K562 (cell line): Measurements from ENCODE around the gene SH3BGRL3. TPM values are rescaled to one million over a fixed set of nuclear protein-coding genes. Genes with fewer than 3 reads are reported as not detected.

Source experiments
- ATAC-seq: fragments of 200-7000 bp; cut with Tn5 transposase; 3 replicates; pipeline ENCODE4 v1.9.1; 2020; ENCODE audit warnings: moderate library complexity
- BruUV-seq: library from RNA; stranded (reverse); fragments of 400-500 nt; replicated peaks from 2 replicates; lab custom pipeline; 2021; lab: Mats Ljungman, UMichigan
- CTCF ChIA-PET: fragments of 300-600 bp; formaldehyde crosslinking; extraction: SDS; loops from one replicate; lab custom pipeline; 2021; ENCODE audit warnings: low intra/inter-chr PET ratio; lab: Yijun Ruan, JAX
- POLR2A ChIA-PET: fragments of 300-600, 350-650 bp; sonication (Branson Sonifier 250); formaldehyde crosslinking; extraction: SDS; loops from one replicate; lab custom pipeline; 2021; ENCODE audit warnings: antibody characterized with exemption, inconsistent platforms; lab: Yijun Ruan, JAX
- DNase-seq, 4 experiments: peaks; one replicate each; pipeline versions ENCODE4 v3.0.0 to v3.0.0-alpha.2; 2011 to 2018; ENCODE audit warnings: low spot score in 3 of 4, mixed read lengths in 3 of 4; ENCODE audit errors: extremely low read depth in 1 of 4
- FAIRE-seq: peaks from 2 replicates; lab custom pipeline; 2011; peaks lifted over from hg19 to GRCh38; lab: Jason Lieb, UNC
- H2AFZ ChIP-seq: 2 replicates; pipeline ENCODE4 v1.6.0; 2011; ENCODE audit warnings: low read depth, low read length, control low read depth, inconsistent platforms
- H3K27ac ChIP-seq: fragments of 200-600 bp; 3 replicates; pipeline ENCODE4 v1.8.0; 2011; ENCODE audit warnings: low read depth, mild to moderate bottlenecking, control low read depth, inconsistent platforms, low read length, moderate library complexity, mixed read lengths; ENCODE audit errors: extremely low read depth
- H3K27me3 ChIP-seq, 2 experiments: fragments of 300-600 bp in 1 of 2; 2 replicates in 1 of 2; 3 replicates in 1 of 2; pipeline versions ENCODE4 v1.6.0 to v1.8.0; 2011; ENCODE audit warnings: inconsistent platforms in 2 of 2, low read length in 2 of 2, mild to moderate bottlenecking in 1 of 2, mixed read lengths in 1 of 2, moderate library complexity in 1 of 2; ENCODE audit not compliant: control insufficient read depth in 2 of 2, insufficient read depth in 2 of 2
- H3K36me3 ChIP-seq: fragments of 300-600 bp; 3 replicates; pipeline ENCODE4 v1.8.0; 2011; ENCODE audit warnings: mild to moderate bottlenecking, low read length, inconsistent platforms; ENCODE audit not compliant: control insufficient read depth, insufficient read depth
- H3K4me1 ChIP-seq, 2 experiments: fragments of 200-600 bp in 1 of 2; replicated peaks in 1 of 2; 2 replicates in 1 of 2; 3 replicates in 1 of 2; pipeline versions ENCODE4 v1.5.1 to v1.8.0; 2011; ENCODE audit warnings: inconsistent platforms in 2 of 2, low read length in 2 of 2, mild to moderate bottlenecking in 1 of 2, mixed read lengths in 1 of 2, moderate library complexity in 1 of 2; ENCODE audit not compliant: control insufficient read depth in 2 of 2, insufficient read depth in 2 of 2
- H3K4me2 ChIP-seq: 2 replicates; pipeline ENCODE4 v1.6.1; 2011; ENCODE audit warnings: low read length, control low read depth, inconsistent platforms, mixed read lengths; ENCODE audit not compliant: insufficient read depth
- H3K4me3 ChIP-seq: fragments of 200-600 bp; sonication (generic), shearing (Covaris generic); 2 replicates; pipeline ENCODE4 v1.5.1; 2016; ENCODE audit warnings: control low read depth, inconsistent platforms
- H3K79me2 ChIP-seq: fragments of 200-600 bp; 3 replicates; pipeline ENCODE4 v1.8.0; 2011; ENCODE audit warnings: low read length, inconsistent platforms; ENCODE audit not compliant: control insufficient read depth, insufficient read depth
- H3K9ac ChIP-seq, 2 experiments: 2 replicates each; pipeline versions ENCODE4 v1.6.0 to v1.6.1; 2011; ENCODE audit warnings: low read depth in 2 of 2, low read length in 2 of 2, control low read depth in 1 of 2, inconsistent platforms in 1 of 2, mild to moderate bottlenecking in 1 of 2, mixed read lengths in 1 of 2; ENCODE audit not compliant: insufficient read depth in 1 of 2
- H3K9me1 ChIP-seq: one replicate; pipeline ENCODE4 v1.6.0; 2011; ENCODE audit warnings: inconsistent platforms, mild to moderate bottlenecking, low read length, moderate library complexity; ENCODE audit not compliant: control insufficient read depth, insufficient read depth
- H3K9me3 ChIP-seq: replicated peaks from 2 replicates; pipeline ENCODE4 v1.5.1; 2011; ENCODE audit warnings: low read depth, low read length, inconsistent platforms; ENCODE audit not compliant: control insufficient read depth, insufficient read depth
- H4K20me1 ChIP-seq: replicated peaks from 2 replicates; pipeline ENCODE4 v1.6.1; 2011; ENCODE audit warnings: low read length, inconsistent platforms, mixed read lengths; ENCODE audit not compliant: control insufficient read depth, insufficient read depth
- CEBPG ChIP-seq, 3 experiments: fragments of 200-800 bp in 1 of 3; sonication (Bioruptor generic) in 1 of 3; sonication (generic) in 1 of 3; formaldehyde crosslinking in 1 of 3; IDR thresholded peaks in 2 of 3; conservative IDR thresholded peaks in 1 of 3; 2 replicates each; pipeline versions ENCODE4 v1.6.1 to v1.8.0; 2016 to 2022; ENCODE audit warnings: missing compliant biosample characterization in 2 of 3, missing genetic modification characterization in 2 of 3, mild to moderate bottlenecking in 1 of 3, missing genetic modification reagents in 1 of 3
- CREB1 ChIP-seq, 2 experiments: sonication (generic) in 1 of 2; formaldehyde crosslinking in 1 of 2; IDR thresholded peaks; 2 replicates each; pipeline versions ENCODE4 v1.6.1 to v1.8.0; 2012 to 2022; ENCODE audit warnings: inconsistent platforms in 1 of 2, mild to moderate bottlenecking in 1 of 2, missing genetic modification reagents in 1 of 2, moderate library complexity in 1 of 2
- KDM1A ChIP-seq, 2 experiments: fragments of 450-650 bp; IDR thresholded peaks; 2 replicates each; pipeline ENCODE4 v1.6.1; 2016; ENCODE audit warnings: mild to moderate bottlenecking in 2 of 2
- MAX ChIP-seq: sonication (generic); formaldehyde crosslinking; IDR thresholded peaks from 2 replicates; pipeline ENCODE4 v1.9.0; 2022; ENCODE audit warnings: mild to moderate bottlenecking, missing genetic modification reagents
- POLR2G ChIP-seq: fragments of 200-400 bp; formaldehyde crosslinking; IDR thresholded peaks from 2 replicates; pipeline ENCODE4 v1.6.1; 2017; ENCODE audit warnings: low read depth, mild to moderate bottlenecking, antibody characterized with exemption, low read length, moderate library complexity
- ZNF143 ChIP-seq: sonication (generic); formaldehyde crosslinking; IDR thresholded peaks from 2 replicates; pipeline ENCODE4 v1.9.0; 2022; ENCODE audit warnings: mild to moderate bottlenecking, missing genetic modification reagents
- ZNF583 ChIP-seq: fragments of 250-450 bp; sonication (Bioruptor Pico); IDR thresholded peaks from 2 replicates; pipeline ENCODE4 v1.4.0; 2020
- WGBS: fragments of 100-300 bp; shearing (Covaris generic); methylation state at CpG from one replicate; pipeline ENCODE4 v1.1.6; 2016; ENCODE audit warnings: low coverage, mixed read lengths; ENCODE audit not compliant: insufficient coverage; ENCODE audit errors: missing lambda C conversion rate; 5-methylcytosine and 5-hydroxymethylcytosine counted together
- in situ Hi-C: fragments of 300-500 bp; cut with MboI; formaldehyde crosslinking; loops from 4 replicates; pipeline ENCODE4 v1.15.0; 2018; ENCODE audit warnings: inconsistent platforms, mixed read lengths
- intact Hi-C: fragments of 100-400 bp; cut with micrococcal nuclease; formaldehyde crosslinking; loops from 2 replicates; pipeline ENCODE4 v1.14.2; 2022
- polyA plus RNA-seq, 8 experiments: library from polyadenylated mRNA; depleted of rRNA in 4 of 8; stranded (reverse) in 5 of 8; unstranded in 3 of 8; fragments of >200 nt; fragmentation: Nextera tagmentation in 2 of 8; fragmentation: Illumina TruSeq in 1 of 8; extraction: Ambion mirVana in 2 of 8; extraction: Trizol in 1 of 8; gene quantifications; 2 replicates each; pipeline versions ENCODE4 v1.2.1 to v1.2.3, GENCODE V29; 2011 to 2014; ENCODE audit warnings: inconsistent platforms in 1 of 8, missing spikeins in 1 of 8
- total RNA-seq, 7 experiments: library from RNA; depleted of rRNA in 6 of 7; stranded (reverse); fragments of >200 nt in 6 of 7; fragmentation: Illumina TruSeq in 2 of 7; extraction: Trizol in 2 of 7; gene quantifications; 2 replicates each; pipeline versions ENCODE4 v1.2.1 to v1.2.3, GENCODE V29; 2011 to 2021; ENCODE audit warnings: low replicate concordance in 1 of 7
- TF ChIP-seq, protein P1 (sequence below): sonication (generic); formaldehyde crosslinking; IDR thresholded peaks from 2 replicates; pipeline ENCODE4 v1.9.0; 2022; ENCODE audit warnings: mild to moderate bottlenecking, missing genetic modification reagents

The SH3BGRL3 gene
- total and polyA plus RNA-seq, 9 of the 15 experiments (the other 6 are each of a cell fraction or from before 2014, with no cell fraction given): 30.3 to 140 (median 54.2) TPM

DNA sequence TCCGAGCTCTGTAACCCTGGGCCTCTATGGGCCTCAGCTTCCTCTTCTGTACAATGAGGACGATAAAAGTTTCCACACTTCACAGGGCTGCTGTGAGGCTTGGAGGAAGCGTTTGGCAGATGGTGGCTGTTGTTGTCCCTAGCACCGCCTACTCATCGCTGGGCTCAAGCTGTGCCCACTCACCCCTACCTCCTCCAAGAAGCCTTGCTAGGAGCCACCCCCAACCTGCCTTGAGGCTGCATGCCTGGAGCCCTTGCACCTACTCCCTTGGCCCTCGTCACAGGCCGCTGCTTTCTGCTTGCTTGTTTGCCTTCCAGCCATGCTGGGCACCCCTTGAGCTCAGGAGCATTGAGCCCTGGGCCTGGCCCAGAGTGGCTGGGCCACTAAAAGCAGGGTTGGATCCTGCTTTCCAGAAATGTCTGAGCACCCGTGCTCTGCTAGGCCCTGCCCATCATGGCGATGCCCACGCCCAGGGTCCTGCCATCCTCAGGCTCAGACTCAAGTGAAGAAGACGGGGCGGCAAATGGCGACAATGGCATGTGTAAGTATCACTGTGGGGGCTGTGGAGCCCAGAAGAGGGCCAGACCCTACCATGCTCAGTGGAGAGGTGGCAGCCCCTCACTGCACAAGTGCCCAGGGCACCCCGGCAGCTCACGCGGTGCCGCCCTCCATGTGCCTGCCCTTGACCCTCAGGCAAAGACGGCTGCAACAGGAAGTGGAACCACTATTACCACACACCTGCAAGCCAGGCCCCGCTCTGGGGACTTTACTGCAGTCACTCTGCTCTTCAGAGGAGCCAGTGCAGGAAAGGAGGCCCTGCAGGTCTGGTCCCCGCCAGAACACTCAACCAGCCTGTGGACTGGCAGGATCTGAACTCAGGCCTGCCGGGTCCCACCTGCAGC is 9.5 kb downstream of the SH3BGRL3 start:
- in situ Hi-C loops (loop anchor here (5.0 kb wide), 1 partner anchor 33 kb away; no protein-coding TSS in a partner anchor), intact Hi-C loops (no loop called here)
- WGBS: 90% methylated on average over 20 of the region's 21 CpGs
- peaks cover 5% of the 10 kb centered on the region; the same call in 1 of the 3 replicates for H3K36me3 ChIP-seq
- peaks cover 54 to 71% of the 10 kb centered on the region in 2 experiments for H3K4me1 ChIP-seq
- TF ChIP-seq ZNF583 (CRISPR knock-in tag) (no peak), MAX (peak; percentile 11; the same call in 1 of the 2 replicates), ZNF143 (0 out of 2 replicates have a peak, but pooled peaks have one; percentile 33), POLR2G (0 out of 2 replicates have a peak, but pooled peaks have one; percentile 34), CEBPG (CRISPR knock-in tag; IDR thresholded peaks at IDR 0.05) (0 out of 2 replicates have a peak, but pooled peaks have one; percentile 17), CEBPG (tag; conservative IDR thresholded peaks at IDR 0.05 in 1 of 2, IDR thresholded peaks at IDR 0.05 in 1 of 2) (no peak), CREB1 (IDR thresholded peaks at IDR 0.05) (no peak), CREB1 (CRISPR knock-in tag; IDR thresholded peaks at IDR 0.05) (peak; percentile 13; the same call in 1 of the 2 replicates), KDM1A (IDR thresholded peaks at IDR 0.05) (no peak)
- TF ChIP-seq, protein P1, sequence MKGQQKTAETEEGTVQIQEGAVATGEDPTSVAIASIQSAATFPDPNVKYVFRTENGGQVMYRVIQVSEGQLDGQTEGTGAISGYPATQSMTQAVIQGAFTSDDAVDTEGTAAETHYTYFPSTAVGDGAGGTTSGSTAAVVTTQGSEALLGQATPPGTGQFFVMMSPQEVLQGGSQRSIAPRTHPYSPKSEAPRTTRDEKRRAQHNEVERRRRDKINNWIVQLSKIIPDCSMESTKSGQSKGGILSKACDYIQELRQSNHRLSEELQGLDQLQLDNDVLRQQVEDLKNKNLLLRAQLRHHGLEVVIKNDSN: 0 out of 2 replicates have a peak, but pooled peaks have one; percentile 23
- H2AFZ ChIP-seq: 0 out of 2 replicates have a peak overlapping the region, but pooled peaks have one; percentile 5
- H3K27ac ChIP-seq: peak overlapping the region; percentile 69; the same call in 2 of the 3 replicates
- H3K9me1 ChIP-seq: no peaks in the 10 kb centered on the region
- H3K79me2 ChIP-seq: no peaks in the 10 kb centered on the region
- ChIA-PET POLR2A (interaction anchor here (0.6 to 2.0 kb wide), 11 partner anchors 10 to 189 kb away, joined by 3 to 10 read pairs (median 3); partner anchors contain the start of genes CD52, SH3BGRL3 and UBXN11), CTCF (interaction anchor here (0.5 to 1.6 kb wide), 2 partner anchors 10 to 310 kb away, joined by 3 read pairs; partner anchors contain the start of gene SH3BGRL3)
- DNase-seq (peak in 1 of 4 experiments; percentile 14), ATAC-seq (no peak), FAIRE-seq (no peak)
- peak overlapping the region; percentile 2; the same call in 1 of the 2 replicates for H3K4me2 ChIP-seq
- no peak overlapping the region for H3K4me3 ChIP-seq
- peak overlapping the region; percentile 32 to 85 for H3K9ac ChIP-seq
- no peaks in the 10 kb centered on the region for H3K27me3 ChIP-seq
- no peaks in the 10 kb centered on the region for H3K9me3 ChIP-seq
- BruUV-seq: no TSS peak
- no peaks in the 10 kb centered on the region for H4K20me1 ChIP-seq
